ENCODE measurements around the gene ARID1A.
"Not testable (repeated sequence)": the region's sequence is repeated elsewhere in the genome, so short reads cannot be mapped to it uniquely, and the experiment has no call there.

ARID1A gene

GRCh38 chr1:26697978-26698849 is 2.4 kb downstream of the ARID1A start:
- DNase-seq, result peak; percentile 94

GRCh38 chr1:26700711-26701110 is 4.9 kb downstream of the ARID1A start:
- no peak for DNase-seq

DNA sequence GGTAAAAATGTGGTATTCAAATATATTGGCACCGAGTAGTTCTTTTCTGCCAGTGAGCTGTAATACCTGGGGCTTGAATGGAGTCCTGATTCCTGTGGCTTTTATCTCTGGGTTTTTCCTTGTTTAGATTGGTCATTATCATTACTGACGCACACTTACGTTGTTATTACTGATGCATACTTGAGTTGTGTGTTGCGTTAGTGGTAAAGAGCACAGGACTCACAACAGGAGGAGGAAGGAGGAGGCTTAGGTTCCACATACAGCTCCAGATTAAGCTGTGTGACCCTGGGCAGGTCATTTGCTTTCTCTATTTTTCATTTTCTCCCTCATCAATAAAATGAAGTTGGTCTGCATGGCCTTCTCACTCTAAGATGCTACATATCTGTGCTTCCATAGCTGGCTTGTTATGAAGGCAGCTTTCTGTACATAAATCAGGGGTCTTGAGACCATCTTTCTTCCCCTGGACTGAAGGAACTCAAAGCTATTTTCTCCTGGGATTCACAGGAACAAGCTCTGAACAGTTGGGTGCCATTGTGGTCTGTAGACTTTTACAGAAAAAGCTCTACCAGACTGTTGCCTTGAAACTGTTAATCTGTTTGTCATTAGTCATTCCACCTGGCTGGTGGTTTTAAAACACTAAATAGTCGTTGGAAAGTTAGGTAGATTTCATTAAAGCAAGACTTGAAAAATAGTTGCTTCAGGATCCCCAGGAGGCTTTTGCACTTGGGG is 5.6 kb downstream of the ARID1A start:
- no peak for DNase-seq

- DNase-seq, result no peak
Measured at GRCh38 chr1:26701995-26702679, 6.3 kb downstream of the ARID1A start.

DNA sequence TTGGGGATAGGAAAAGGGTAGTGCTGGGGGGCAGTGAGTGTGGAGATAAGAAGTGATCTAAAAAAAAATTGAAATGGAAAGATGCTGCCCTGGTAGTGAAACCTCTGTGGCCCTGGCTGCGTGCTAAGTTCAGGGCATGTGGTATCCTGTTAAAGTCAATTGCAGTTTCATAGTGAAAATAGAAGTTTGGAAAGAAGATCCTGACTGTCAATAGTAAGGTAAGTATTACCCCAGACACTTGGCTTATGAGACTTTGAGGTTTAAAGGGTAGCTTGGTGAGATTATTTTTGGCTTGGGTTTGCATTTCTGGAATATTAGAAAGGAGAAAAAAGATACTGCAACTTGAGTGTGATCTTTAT is 6.8 kb downstream of the ARID1A start:
- no peak for DNase-seq

DNA sequence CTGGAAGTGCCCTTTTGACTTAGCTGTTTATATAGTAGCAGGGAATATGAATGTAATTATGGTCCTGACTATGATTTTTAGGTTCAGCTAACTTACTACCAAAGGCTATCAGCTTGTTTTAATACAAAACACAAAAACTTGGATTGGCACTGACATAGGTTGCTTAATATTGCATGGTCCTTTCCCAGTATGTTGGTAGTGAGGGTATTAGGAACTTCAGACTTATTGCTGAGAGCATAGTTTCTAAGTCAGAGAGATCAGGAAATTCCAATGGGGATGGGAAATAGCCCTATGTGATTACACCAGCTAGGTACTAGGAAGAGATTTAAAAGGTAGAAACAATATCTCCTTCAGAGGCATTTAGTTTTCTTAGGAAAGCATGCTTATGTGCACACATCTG is 7.7 kb downstream of the ARID1A start:
- peak; percentile 1 for DNase-seq

GRCh38 chr1:26704629-26705028 is 8.8 kb downstream of the ARID1A start:
- DNase-seq, result no peak

DNA sequence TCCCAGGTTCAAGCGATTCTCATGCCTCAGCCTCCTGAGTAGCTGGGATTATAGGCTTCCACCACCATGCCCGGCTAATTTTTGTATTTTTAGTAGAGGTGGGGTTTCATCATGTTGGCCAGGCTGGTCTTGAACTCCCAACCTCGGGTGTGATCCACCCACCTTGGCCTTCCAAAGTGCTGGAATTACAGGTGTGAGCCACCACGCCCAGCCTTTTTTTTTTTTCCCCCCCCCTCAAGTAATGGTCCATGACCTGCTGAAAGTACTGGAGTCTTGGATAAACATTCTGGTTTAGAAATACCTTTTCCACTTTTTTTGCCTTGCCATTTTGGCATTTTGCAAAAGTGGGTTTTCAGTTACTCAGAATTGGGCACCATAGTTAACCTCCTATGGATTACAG is 9.4 kb downstream of the ARID1A start:
- not testable (repeated sequence) for DNase-seq

DNA sequence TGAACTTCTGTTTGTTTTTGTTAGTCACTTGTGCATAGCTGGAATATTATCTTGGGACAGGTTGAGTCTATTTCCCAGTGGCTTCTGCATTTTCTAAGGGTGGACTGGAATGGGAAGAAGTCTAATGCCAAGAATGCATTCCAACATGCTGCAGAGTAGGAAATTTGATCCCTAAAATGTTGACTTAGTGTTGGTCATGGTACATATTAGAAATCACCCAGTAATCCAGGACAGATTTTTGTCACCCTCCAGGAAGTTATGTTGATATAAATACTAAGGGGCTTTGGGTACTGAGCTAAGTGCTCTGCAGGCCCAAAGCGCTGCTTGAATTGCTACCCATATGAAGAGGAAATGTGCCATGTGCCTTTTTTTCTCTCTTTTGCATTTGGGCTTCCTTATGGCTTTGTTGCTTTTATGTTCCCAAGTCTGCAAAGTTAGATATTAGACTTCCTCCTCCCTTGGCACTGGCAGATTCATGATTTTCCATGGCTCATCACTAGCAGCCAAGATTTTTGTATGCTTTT is 10.0 kb downstream of the ARID1A start:
- DNase-seq, result peak; percentile 48

GRCh38 chr1:26706315-26706714 is 10.5 kb downstream of the ARID1A start:
- DNase-seq, result no peak

DNA sequence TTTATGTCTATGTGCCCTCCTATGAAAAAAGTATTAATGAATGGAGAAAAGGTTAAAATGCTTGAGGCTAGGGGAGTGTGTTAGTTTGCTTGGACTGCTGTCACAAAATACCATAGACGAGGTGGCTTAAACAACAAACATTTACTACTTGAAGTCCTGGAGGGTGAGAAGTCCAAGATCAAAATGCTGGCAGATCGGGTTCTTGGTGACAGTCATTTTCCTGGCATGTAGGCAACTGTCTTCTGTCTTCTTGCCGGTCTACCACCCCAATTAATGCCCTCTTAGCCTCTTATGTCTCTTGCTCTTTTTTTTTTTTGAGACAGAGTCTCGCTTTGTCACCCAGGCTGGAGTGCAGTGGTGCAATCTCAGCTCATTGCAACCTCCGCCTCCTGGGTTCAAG is 15.0 kb downstream of the ARID1A start:
- DNase-seq, result no peak

GRCh38 chr1:26711777-26712176 is 16.0 kb downstream of the ARID1A start:
- DNase-seq, result no peak

DNA sequence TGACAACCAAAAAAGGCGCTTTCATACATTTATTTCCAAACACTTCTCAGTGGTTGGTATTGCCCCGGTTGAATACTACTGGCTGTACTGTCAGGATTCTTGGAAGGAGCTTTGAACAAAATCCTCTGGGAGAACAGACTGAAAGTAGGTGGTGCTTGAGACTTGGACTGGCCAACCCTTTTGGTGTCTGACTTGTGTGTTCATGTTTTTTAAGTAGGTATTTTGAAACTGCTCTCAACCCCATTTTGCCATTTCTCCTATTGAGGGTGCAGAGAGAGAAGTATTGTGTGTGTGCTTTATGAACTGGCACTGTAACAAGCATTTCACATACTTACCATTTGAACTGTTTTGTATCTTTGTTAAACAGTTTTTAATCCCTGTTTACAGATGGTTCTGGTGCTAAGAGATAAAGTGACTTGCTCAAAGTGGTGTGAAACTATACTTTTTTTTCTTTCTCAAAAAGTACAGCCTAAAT is 21.2 kb downstream of the ARID1A start:
- DNase-seq, result no peak

- DNase-seq, result no peak
Measured at GRCh38 chr1:26719205-26719604, 23.4 kb downstream of the ARID1A start.

DNA sequence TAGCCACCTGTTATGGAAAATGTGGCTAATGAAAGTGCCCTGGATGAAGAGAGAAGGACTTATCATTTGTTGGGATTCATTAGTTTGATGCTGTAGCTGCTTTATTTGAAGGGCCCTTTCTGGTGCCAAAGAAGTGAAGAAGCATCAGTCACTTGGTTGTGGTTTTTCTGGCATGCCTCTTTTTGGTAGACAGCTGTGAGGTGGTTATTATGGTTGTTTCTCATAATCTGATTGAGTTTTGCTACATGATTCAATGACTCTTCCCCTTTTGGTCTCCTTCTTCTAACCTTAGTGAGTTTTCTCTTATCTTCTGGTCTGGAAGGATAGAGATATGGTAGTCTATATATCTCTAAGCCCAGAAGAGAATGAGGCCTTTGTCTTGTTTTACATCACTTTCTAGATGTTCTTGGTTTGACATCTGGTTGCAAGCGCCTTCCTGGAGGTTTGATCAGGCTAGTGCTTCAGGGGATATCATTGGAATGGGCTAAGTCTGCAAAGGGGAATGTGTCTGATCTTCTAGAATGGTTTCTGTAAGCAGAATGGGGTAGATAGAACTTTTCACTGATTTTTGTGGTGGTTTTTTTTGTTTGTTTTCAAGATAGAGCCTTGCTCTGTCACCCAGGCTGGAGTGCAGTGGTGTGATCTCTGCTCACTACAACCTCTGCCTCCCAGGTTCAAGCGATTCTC is 26.0 kb downstream of the ARID1A start:
- DNase-seq, result no peak

- peak; percentile 93 for DNase-seq
Measured at GRCh38 chr1:26723013-26723991, 27.5 kb downstream of the ARID1A start.

DNA sequence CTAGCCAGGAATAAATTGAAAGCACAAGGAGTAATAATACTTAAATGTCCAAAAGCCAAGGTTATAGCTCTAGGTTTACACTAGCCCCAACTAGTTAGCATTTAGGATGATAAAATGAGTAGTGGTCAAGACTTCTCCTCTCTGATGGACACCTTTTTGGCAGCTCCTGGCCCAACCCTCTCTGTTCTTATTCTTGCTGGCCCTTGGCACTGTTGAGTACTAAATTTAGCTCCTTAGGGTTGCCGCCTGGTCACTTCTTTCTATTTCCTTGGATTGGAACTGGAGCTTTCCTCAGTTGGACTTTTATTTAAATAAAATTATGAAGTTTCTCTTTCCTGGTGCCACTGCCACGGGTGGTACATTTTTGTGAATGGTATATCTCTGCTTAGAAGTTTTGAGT is 28.3 kb downstream of the ARID1A start:
- DNase-seq, result no peak

- no peak for DNase-seq
Measured at GRCh38 chr1:26724926-26725325, 29.1 kb downstream of the ARID1A start.

- DNase-seq, result not testable (repeated sequence)
Measured at GRCh38 chr1:26725904-26726303, 30.1 kb downstream of the ARID1A start.

- no peak for DNase-seq
Measured at GRCh38 chr1:26726784-26727183, 31.0 kb downstream of the ARID1A start.

DNA sequence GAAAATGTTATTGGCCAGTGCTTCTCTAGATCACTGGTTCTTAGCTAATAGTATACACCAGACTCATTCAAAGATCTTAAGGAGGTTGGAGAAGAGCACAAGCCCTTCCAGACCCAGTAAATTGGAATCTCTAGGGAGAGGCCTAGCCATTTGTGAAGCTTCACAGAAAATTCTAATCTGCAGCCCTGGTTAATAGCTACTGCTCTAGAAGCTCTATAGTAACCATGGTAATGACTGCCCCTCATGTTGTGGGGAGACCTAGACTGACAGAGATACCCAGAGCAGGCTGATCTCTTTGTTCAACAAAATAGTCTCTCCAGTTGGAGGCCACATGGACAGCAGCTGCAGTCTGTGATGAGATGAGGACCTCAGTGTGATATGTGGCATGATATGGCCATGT is 31.7 kb downstream of the ARID1A start:
- peak; percentile 50 for DNase-seq
